DMS53 treated with DMSO at 0.1 percent for 48 hours (cell line): Measurements from ENCODE around the gene TXNDC17.
"Not testable (repeated sequence)": the region's sequence is repeated elsewhere in the genome, so short reads cannot be mapped to it uniquely, and the experiment has no call there.

Experiments
- DNase-seq: peaks from one replicate; lab custom pipeline; 2025; ENCODE audit not compliant: unreplicated experiment; lab: John Stamatoyannopoulos, UW

TXNDC17 gene

DNA sequence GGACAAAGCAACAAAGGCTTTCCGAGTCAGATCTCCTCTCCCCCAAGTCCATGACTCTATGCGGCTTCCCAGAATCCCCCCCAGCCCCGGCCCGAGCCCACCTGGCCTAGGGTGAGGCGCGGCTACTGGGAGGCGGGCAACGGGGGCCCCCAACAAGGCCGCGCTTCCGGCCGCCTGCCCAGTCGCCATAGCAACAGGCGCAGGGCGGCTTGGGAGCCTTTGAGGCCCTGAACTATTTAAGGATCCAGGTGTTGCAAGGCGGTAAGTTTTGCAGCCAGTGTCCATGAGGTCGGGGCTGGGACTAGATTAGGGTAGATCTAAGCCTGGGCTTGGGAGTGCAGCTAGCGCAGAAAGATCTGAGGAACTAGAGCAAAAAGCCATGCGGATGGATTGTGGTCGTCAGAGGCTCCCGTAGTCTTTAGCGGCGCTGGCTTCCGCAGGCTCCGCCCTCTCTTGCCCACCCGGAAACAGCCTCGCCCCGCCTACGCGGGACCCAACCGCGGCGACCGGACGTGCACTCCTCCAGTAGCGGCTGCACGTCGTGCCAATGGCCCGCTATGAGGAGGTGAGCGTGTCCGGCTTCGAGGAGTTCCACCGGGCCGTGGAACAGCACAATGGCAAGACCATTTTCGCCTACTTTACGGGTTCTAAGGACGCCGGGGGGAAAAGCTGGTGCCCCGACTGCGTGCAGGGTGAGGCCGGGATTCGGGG is at the start of gene TXNDC17, which contains the start of gene KIAA0753:
Gene TXNDC17, plus strand, starts transcription at position 525 of the 711 bp plus-strand sequence. Its CDS starts 23 bp downstream, at position 548.
Gene KIAA0753, minus strand, starts transcription at position 176 of the 711 bp plus-strand sequence. CDS start 5,608 bp downstream, outside the sequence.
- DNase-seq, result peak; percentile 91

- DNase-seq, result no peak
Observed at GRCh38 chr17:6591599-6592158, 49.2 kb upstream of the TXNDC17 start.

- DNase-seq, result peak; percentile 54
Observed at GRCh38 chr17:6592173-6592572, 48.7 kb upstream of the TXNDC17 start.

DNA sequence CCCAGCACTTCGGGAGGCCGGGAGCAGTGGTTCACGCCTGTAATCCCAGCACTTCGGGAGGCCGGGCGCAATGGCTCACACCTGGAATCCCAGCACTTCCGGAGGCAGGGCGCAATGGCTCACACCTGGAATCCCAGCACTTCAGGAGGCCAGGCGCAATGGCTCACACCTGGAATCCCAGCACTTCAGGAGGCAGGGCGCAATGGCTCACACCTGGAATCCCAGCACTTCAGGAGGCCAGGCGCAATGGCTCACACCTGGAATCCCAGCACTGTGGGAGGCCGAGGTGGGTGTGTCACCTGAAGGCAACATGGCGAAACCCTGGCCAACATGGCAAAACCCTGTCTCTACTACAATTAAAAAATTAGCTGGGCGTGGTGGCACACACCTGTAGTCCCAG is 47.5 kb upstream of the TXNDC17 start:
- DNase-seq, result not testable (repeated sequence)

DNA sequence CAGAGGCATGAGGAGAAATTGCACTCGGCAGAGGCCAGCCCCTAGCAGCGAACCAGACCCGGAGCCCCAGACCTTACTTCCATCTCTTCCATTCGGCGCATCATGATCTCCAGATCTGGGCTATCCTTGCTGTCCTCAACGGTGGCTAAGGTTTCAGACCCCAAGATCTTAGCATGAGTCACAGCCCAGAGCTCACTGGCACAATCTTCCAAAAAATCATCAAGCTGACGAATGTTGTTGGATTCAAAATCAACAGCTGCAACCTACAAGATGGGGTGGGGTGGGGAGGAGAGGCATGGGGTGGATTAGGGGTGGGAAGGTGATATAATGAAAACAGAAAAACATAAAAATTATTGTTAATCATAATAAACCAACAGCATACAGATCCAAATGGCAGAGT is 44.8 kb upstream of the TXNDC17 start:
- no peak for DNase-seq

DNA sequence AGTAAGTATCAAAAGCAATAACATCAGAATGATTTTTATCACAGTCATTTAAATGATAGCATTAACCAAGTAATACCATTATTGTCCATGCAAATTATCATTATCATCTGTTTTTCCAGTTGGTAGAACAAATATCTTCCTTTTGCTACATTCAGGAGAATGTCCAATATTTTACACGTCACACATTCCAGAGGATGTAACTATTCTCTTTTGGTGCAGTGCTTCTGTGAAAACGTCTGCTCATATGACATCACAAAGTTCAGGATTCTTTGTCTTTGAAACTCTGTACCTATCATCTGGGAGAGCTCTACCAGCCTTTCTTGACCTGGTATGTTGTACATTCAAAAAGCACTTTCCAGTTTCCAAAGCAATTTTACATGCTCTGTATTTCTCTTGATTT is 44.3 kb upstream of the TXNDC17 start:
- no peak for DNase-seq

DNA sequence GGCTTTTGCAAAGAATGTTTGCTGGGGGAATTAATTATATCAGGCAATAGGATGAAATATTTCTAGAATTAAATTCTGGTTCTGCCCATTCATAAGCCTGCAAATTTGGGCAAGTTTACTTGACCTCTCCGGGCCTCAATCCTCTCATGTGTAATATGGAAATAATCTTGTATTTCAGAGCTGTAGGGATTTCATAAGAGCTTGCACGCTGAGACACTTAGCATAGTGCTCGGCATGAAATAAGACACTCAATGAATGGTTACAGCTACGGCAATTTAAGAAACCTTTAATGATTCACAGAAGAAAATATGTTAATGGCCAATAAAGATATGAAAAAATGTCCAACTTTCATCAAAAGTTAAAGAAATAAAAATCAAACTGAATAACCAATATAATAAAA is 43.9 kb upstream of the TXNDC17 start:
- no peak for DNase-seq

- DNase-seq, result no peak
Observed at GRCh38 chr17:6597727-6598126, 43.1 kb upstream of the TXNDC17 start.

GRCh38 chr17:6599364-6599763 is 41.5 kb upstream of the TXNDC17 start:
- DNase-seq, result no peak

- DNase-seq, result no peak
Observed at GRCh38 chr17:6602141-6602540, 38.7 kb upstream of the TXNDC17 start.

DNA sequence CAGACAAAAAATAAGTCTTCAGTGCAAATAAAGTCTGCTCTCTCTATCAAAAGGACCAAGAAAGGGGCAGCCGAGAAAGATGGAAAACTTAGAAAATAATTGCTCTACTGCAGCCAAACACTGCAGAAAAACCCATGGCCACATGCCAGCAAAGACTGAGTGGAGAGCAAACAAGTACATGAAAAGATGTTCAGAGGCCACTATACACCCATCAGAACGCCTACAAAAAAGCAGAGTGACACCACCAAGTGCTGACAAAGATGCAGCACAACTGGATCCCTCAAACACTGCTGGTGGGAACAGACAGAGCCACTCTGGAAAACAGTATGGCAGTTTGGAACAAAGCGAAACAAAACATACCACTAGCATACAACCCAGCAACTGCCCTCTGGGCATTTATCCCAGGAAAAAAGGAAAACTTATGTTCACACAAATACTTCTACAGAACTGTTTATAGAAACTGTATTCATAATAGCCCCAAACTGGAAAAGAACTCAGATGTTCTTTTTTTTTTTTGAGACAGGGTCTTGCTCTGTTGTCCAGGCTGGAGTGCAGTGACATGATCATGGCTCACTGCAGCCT is 37.0 kb upstream of the TXNDC17 start:
- no peak for DNase-seq

DNA sequence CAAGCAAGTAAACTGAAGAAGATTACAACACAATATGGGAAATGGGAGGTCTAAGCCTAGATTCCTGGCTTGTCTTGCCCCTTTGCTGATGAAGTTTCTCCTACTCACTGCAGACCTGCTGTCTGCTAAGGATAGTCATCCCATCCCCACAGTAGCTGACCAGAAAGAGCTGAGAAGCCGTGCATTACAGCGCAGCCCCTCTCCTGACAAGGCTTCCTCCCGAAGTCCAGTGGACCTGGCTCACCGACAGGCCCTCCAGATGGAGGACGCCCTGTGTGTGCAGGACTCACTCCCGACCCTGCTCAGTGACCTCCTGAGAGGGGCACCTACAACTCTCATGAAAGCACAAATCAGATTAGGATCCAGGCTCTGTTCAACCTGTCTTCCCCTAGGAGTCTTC is 35.7 kb upstream of the TXNDC17 start:
- DNase-seq, result no peak

- DNase-seq, result no peak
Observed at GRCh38 chr17:6608321-6608720, 32.5 kb upstream of the TXNDC17 start.

GRCh38 chr17:6610011-6610410 is 30.8 kb upstream of the TXNDC17 start:
- no peak for DNase-seq

DNA sequence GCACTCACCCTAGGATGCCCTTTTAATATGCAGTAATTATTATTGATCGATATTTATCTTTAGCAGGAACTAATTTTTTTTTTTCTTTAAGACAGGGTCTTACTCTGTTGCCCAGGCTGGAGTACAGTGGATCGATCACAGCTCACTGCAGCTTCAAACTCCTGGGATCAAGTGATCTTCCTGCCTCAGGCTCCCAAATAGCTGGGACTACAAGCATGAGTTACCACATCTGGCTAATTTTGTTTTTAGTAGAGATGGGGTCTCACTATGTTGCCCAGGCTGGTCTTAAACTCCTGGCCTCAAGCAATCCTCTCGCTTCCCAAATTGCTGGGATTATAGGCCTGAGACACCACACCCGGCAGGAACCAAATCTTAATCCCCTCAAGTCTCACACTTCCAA is 29.6 kb upstream of the TXNDC17 start:
- no peak for DNase-seq

DNA sequence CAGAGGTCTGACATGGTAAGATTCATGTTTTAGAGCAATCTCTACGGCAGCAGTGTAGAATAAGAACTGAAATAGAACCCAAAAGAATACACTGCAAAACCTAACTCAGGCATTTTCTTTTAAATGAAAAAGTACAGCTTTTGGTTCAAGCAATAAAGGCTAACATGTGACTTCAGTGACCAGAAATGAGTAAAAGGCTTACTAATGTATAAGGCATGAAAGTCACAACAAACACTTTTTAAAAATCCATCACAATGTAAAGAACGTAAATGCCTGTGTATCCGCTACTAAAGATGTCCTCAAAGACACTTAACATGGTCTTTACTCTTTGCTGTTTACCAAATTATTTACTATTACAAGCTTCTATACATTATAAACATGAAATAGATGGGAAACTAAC is 16.9 kb upstream of the TXNDC17 start:
- DNase-seq, result no peak

DNA sequence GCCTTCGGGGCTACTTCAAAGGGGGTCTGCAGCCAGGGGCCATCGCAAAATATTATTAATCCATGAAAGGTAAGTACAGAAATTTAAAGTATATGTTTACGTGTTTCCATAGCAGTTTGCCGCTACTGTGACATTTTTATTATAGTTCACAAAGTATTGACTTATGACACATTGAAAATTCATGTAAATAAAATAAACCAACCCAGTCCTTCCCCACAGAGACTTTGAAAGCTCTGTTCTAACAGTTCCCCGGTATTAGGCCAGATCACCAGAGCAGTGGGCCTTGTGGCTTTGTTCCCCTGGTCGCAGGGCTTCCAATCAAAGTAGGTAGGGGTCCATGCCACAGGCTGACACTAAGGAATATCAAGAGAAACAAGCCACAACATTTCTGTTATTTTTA is 14.2 kb upstream of the TXNDC17 start:
- no peak for DNase-seq

DNA sequence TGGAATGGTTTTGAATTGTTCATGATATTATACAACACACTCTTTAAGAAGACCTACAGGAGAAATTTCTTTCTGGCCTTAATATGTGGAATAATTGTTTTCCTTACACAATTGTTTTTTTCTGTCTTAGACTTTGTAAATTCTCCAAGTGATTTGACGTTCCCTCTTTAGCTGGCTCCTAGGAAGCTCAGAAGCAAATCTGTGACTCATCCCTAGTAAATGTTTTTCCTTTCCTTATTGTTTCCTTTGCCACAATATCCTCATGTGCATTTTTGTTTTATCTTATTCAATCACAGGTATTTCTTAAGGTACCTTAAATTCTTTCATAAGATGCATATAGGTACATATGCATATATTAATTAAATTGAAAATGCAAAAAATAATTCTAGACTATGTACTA is 13.8 kb upstream of the TXNDC17 start:
- DNase-seq, result no peak

- DNase-seq, result no peak
Observed at GRCh38 chr17:6630390-6630789, 10.5 kb upstream of the TXNDC17 start.

DNA sequence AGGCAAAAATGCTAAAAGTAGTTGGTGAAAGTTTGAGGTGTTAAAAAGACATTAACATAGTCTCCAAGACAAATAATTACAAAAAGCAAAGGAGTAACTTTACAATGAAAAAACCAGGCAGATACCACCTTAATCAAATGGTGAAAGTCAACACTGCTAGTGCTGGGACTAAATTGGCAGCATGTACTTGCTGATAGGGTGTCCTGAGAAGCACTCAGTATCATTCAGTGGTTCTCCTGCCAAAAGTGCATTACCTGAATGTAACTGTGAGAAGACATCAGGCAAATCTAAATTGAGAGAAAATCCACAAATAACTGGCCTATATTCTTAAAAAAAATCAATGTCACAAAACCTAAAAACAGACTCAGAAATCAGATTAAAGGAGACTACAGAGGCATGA is 8.3 kb upstream of the TXNDC17 start:
- no peak for DNase-seq

DNA sequence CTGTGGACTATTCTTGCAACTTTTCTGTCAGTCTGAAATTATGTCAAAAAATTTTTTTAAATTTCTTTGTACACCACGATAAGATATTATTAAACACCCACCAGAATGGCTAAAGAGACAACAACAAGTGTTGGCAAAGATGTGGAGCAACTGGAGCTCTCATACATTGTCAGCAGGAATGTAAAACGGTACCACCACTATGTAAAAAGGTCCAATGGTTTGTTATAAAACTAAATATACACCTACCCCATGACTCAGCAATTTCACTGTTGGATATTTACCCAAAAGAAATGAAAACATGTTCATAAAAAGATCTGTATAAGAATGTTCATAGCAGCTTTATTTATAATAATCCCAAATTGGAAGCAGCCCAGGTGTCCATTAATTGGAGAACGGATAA is 7.6 kb upstream of the TXNDC17 start:
- DNase-seq, result no peak

DNA sequence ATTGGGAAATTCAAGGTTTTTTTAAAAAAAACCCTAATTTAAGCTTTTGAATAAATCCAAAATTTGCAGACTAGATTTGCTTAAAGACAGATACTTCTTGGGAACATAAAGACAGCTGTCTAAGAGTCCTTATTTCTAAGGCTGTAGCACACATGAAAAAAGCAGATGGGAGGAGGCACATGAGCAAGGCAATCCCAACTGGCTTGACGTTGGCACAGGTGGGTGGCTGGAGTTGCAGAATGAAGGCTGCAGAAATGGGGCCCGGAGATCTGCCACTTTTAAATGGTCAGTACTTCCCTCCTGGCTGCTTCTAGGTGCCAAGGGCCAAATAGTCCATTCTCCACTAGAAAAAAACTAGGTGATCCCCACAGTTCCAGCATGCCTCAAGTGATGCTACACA is 4.8 kb upstream of the TXNDC17 start:
- DNase-seq, result no peak
